IMR-90 (cell line): ENCODE results near the gene TANGO2. TPM values are rescaled to one million over a fixed set of nuclear protein-coding genes. Genes with fewer than 3 reads are reported as not detected.

Experiments used
- ATAC-seq: fragments of 200-7000 bp; cut with Tn5 transposase; 2 replicates; pipeline ENCODE4 v1.9.1; 2020; ENCODE audit warnings: low read depth, mild to moderate bottlenecking, moderate library complexity
- BruUV-seq: library from RNA; stranded (reverse); fragments of 400-500 nt; replicated peaks from 2 replicates; lab custom pipeline; 2021; lab: Mats Ljungman, UMichigan
- CTCF ChIA-PET: fragments of 300-600 bp; formaldehyde crosslinking; extraction: SDS; loops from one replicate; lab custom pipeline; 2021; ENCODE audit warnings: antibody characterized with exemption; lab: Yijun Ruan, JAX
- POLR2A ChIA-PET: fragments of 300-600 bp; sonication (Branson Sonifier 250); formaldehyde crosslinking; loops from one replicate; lab custom pipeline; 2022; ENCODE audit warnings: antibody characterized with exemption; ENCODE audit not compliant: unreplicated experiment; lab: Charles Lee
- DNase-seq: peaks from one replicate; pipeline ENCODE4 v3.0.0; 2013
- H2AFZ ChIP-seq: replicated peaks from 2 replicates; pipeline ENCODE3; 2013; ENCODE audit warnings: low read length, mild to moderate bottlenecking; ENCODE audit not compliant: poor library complexity
- H2AK5ac ChIP-seq: 2 replicates; pipeline ENCODE4 v1.6.1; 2013; ENCODE audit warnings: low read depth, low read length, inconsistent platforms
- H2AK9ac ChIP-seq: replicated peaks from 2 replicates; pipeline ENCODE3; 2013; ENCODE audit warnings: mild to moderate bottlenecking, low read depth, low read length, moderate library complexity; ENCODE audit not compliant: poor library complexity
- H2BK120ac ChIP-seq: 2 replicates; pipeline ENCODE4 v1.6.1; 2013; ENCODE audit warnings: low read depth, low read length, inconsistent platforms
- H2BK15ac ChIP-seq: 3 replicates; pipeline ENCODE4 v1.6.1; 2013; ENCODE audit warnings: low read depth, low read length, inconsistent platforms
- H2BK20ac ChIP-seq: 2 replicates; pipeline ENCODE4 v1.6.1; 2013; ENCODE audit warnings: low read depth, mild to moderate bottlenecking, inconsistent platforms, low read length, moderate library complexity
- H2BK5ac ChIP-seq: 2 replicates; pipeline ENCODE4 v1.6.1; 2013; ENCODE audit warnings: mild to moderate bottlenecking, low read depth, low read length, inconsistent platforms; ENCODE audit not compliant: poor library complexity, severe bottlenecking
- H3K14ac ChIP-seq: replicated peaks from 2 replicates; pipeline ENCODE4 v1.6.1; 2013; ENCODE audit warnings: low read depth, low read length, inconsistent platforms
- H3K18ac ChIP-seq: 2 replicates; pipeline ENCODE4 v1.6.1; 2013; ENCODE audit warnings: low read depth, low read length, control low read depth
- H3K23ac ChIP-seq: 2 replicates; pipeline ENCODE4 v1.6.1; 2013; ENCODE audit warnings: low read depth, low read length, inconsistent platforms
- H3K27ac ChIP-seq: 2 replicates; pipeline ENCODE4 v1.5.1; 2013; ENCODE audit warnings: mild to moderate bottlenecking, control low read depth, low read length; ENCODE audit not compliant: insufficient read depth
- H3K27me3 ChIP-seq: 2 replicates; pipeline ENCODE4 v1.6.1; 2013; ENCODE audit warnings: low read length; ENCODE audit not compliant: control insufficient read depth, insufficient read depth
- H3K36me3 ChIP-seq: 2 replicates; pipeline ENCODE4 v1.6.1; 2013; ENCODE audit warnings: low read length, mixed read lengths; ENCODE audit not compliant: control insufficient read depth, insufficient read depth
- H3K4ac ChIP-seq: 2 replicates; pipeline ENCODE4 v1.6.1; 2013; ENCODE audit warnings: low read depth, low read length, inconsistent platforms
- H3K4me1 ChIP-seq: 2 replicates; pipeline ENCODE4 v1.6.1; 2013; ENCODE audit warnings: low read length, mixed read lengths; ENCODE audit not compliant: control insufficient read depth, insufficient read depth
- H3K4me2 ChIP-seq: 2 replicates; pipeline ENCODE4 v1.6.1; 2013; ENCODE audit warnings: low read depth, mild to moderate bottlenecking, control low read depth, low read length, moderate library complexity
- H3K4me3 ChIP-seq: 2 replicates; pipeline ENCODE4 v1.5.1; 2013; ENCODE audit warnings: low read depth, mild to moderate bottlenecking, control low read depth, low read length, moderate library complexity; ENCODE audit not compliant: insufficient read depth
- H3K56ac ChIP-seq: 2 replicates; pipeline ENCODE4 v1.6.1; 2013; ENCODE audit warnings: low read length, inconsistent platforms; ENCODE audit not compliant: insufficient read depth; ENCODE audit errors: extremely low read depth
- H3K79me1 ChIP-seq, 2 experiments: 2 replicates each; pipeline ENCODE4 v1.6.1; 2013; ENCODE audit warnings: low read length in 2 of 2, inconsistent platforms in 1 of 2, low read depth in 1 of 2
- H3K9ac ChIP-seq: 2 replicates; pipeline ENCODE4 v1.6.1; 2013; ENCODE audit warnings: low read depth, low read length, control low read depth
- H3K9me1 ChIP-seq: 2 replicates; pipeline ENCODE4 v1.6.1; 2013; ENCODE audit warnings: low read length, inconsistent platforms; ENCODE audit not compliant: insufficient read depth
- H3K9me3 ChIP-seq: 2 replicates; pipeline ENCODE4 v1.6.1; 2013; ENCODE audit warnings: low read length; ENCODE audit not compliant: control insufficient read depth, insufficient read depth
- H4K20me1 ChIP-seq: 2 replicates; pipeline ENCODE4 v1.6.1; 2013; ENCODE audit warnings: low read length, inconsistent platforms; ENCODE audit not compliant: insufficient read depth
- H4K5ac ChIP-seq: 2 replicates; pipeline ENCODE4 v1.6.1; 2013; ENCODE audit warnings: mild to moderate bottlenecking, low read depth, low read length, control low read depth
- H4K8ac ChIP-seq, 2 experiments: 2 replicates each; pipeline ENCODE4 v1.6.1; 2013; ENCODE audit warnings: low read depth in 2 of 2, low read length in 2 of 2, control low read depth in 1 of 2, inconsistent platforms in 1 of 2
- H4K91ac ChIP-seq: 2 replicates; pipeline ENCODE4 v1.6.1; 2013; ENCODE audit warnings: low read depth, low read length, inconsistent platforms; ENCODE audit not compliant: insufficient read depth
- BHLHE40 ChIP-seq: fragments of 150-350 bp; IDR thresholded peaks from 2 replicates; pipeline ENCODE4 v1.6.1; 2016; ENCODE audit warnings: mild to moderate bottlenecking, low read depth, low read length
- CEBPB ChIP-seq: IDR thresholded peaks from 2 replicates; pipeline ENCODE4 v1.6.1; 2012; ENCODE audit warnings: low read depth, low read length, improper control_type of control experiment
- CHD1 ChIP-seq: IDR thresholded peaks from 2 replicates; pipeline ENCODE4 v1.6.1; 2012; ENCODE audit warnings: low read depth, low read length, improper control_type of control experiment
- CTCF ChIP-seq: conservative IDR thresholded peaks from 2 replicates; pipeline ENCODE4 v1.5.1; 2012; ENCODE audit warnings: mild to moderate bottlenecking, low read depth, low read length, improper control_type of control experiment
- FOS ChIP-seq: fragments of 150-350 bp; IDR thresholded peaks from 2 replicates; pipeline ENCODE4 v1.6.1; 2016; ENCODE audit warnings: low read depth, low read length
- MAFK ChIP-seq: IDR thresholded peaks from 2 replicates; pipeline ENCODE4 v1.6.1; 2012; ENCODE audit warnings: low read depth, low read length, improper control_type of control experiment
- MAZ ChIP-seq: IDR thresholded peaks from 2 replicates; pipeline ENCODE4 v1.6.1; 2012; ENCODE audit warnings: low read depth, mild to moderate bottlenecking, low read length, improper control_type of control experiment, moderate library complexity, borderline replicate concordance
- MXI1 ChIP-seq: IDR thresholded peaks from 2 replicates; pipeline ENCODE4 v1.6.1; 2012; ENCODE audit warnings: low read depth, mild to moderate bottlenecking, low read length, moderate library complexity, borderline replicate concordance
- NFE2L2 ChIP-seq: fragments of 150-350 bp; IDR thresholded peaks from 2 replicates; pipeline ENCODE4 v1.6.1; 2016; ENCODE audit warnings: low read depth, mild to moderate bottlenecking, low read length
- POLR2A ChIP-seq: IDR thresholded peaks from 2 replicates; pipeline ENCODE4 v1.6.1; 2012; ENCODE audit warnings: mild to moderate bottlenecking, low read depth, low read length
- RAD21 ChIP-seq: IDR thresholded peaks from 2 replicates; pipeline ENCODE4 v1.6.1; 2012; ENCODE audit warnings: low read length, improper control_type of control experiment
- RCOR1 ChIP-seq: IDR thresholded peaks from 2 replicates; pipeline ENCODE4 v1.6.1; 2012; ENCODE audit warnings: mild to moderate bottlenecking, low read length, improper control_type of control experiment; ENCODE audit not compliant: insufficient replicate concordance
- RFX5 ChIP-seq: IDR thresholded peaks from 2 replicates; pipeline ENCODE4 v1.8.0; 2012; ENCODE audit warnings: low read depth, mild to moderate bottlenecking, low read length, moderate library complexity
- SMC3 ChIP-seq: fragments of 150-350 bp; IDR thresholded peaks from 2 replicates; pipeline ENCODE4 v1.6.1; 2016; ENCODE audit warnings: low read depth, mild to moderate bottlenecking, antibody characterized with exemption, low read length, moderate library complexity
- USF2 ChIP-seq: fragments of 150-350 bp; IDR thresholded peaks from 2 replicates; pipeline ENCODE4 v1.6.1; 2017; ENCODE audit warnings: mild to moderate bottlenecking, antibody characterized with exemption, low read length, low read depth
- WGBS, 2 experiments: methylation state at CpG; one replicate each; pipeline versions ENCODE4 v1.1.5 to v1.1.7; 2013; ENCODE audit warnings: missing lambda C conversion rate in 2 of 2; ENCODE audit not compliant: insufficient read length in 1 of 2; ENCODE audit errors: extremely low coverage in 2 of 2; 5-methylcytosine and 5-hydroxymethylcytosine counted together
- dilution Hi-C: fragments of 300-500 bp; cut with HindIII; formaldehyde crosslinking; loops from one replicate; pipeline ENCODE4 v1.14.3; 2018; ENCODE audit warnings: low sequenced_read_pairs; ENCODE audit not compliant: unreplicated experiment
- in situ Hi-C: fragments of 300-500 bp; cut with MboI; formaldehyde crosslinking; loops from 3 replicates; pipeline ENCODE4 v1.14.3; 2019; ENCODE audit warnings: low sequenced_read_pairs, inconsistent platforms, mixed read lengths
- intact Hi-C: fragments of 100-400 bp; cut with micrococcal nuclease; formaldehyde crosslinking; loops from 2 replicates; pipeline ENCODE4 v1.10.0; 2022
- polyA plus RNA-seq, 3 experiments: library from polyadenylated mRNA; depleted of rRNA; stranded (reverse); fragments of >200 nt; gene quantifications; 2 replicates each; pipeline ENCODE4 v1.2.3, GENCODE V29; 2012; ENCODE audit warnings: low replicate concordance in 1 of 3
- total RNA-seq: library from RNA; depleted of rRNA; stranded (reverse); fragments of >200 nt; gene quantifications from 2 replicates; pipeline ENCODE4 v1.2.3, GENCODE V29; 2012
- TF ChIP-seq, protein P1 (sequence below): fragments of 150-350 bp; IDR thresholded peaks from 2 replicates; pipeline ENCODE4 v1.6.1; 2016; ENCODE audit warnings: low read depth, mild to moderate bottlenecking, low read length, moderate library complexity, borderline replicate concordance

The TANGO2 gene
- total and polyA plus RNA-seq, 2 of the 4 experiments (the other 2 are of a cell fraction) = 45.1 to 75.1 TPM

- dilution Hi-C loops = no loop called here
- no peak for TF ChIP-seq RCOR1
- TF ChIP-seq CEBPB = no peak
- no peak for TF ChIP-seq CHD1
- no peak for TF ChIP-seq RAD21
- TF ChIP-seq SMC3 = no peak
- TF ChIP-seq RFX5 = no peak
- TF ChIP-seq, protein P1, sequence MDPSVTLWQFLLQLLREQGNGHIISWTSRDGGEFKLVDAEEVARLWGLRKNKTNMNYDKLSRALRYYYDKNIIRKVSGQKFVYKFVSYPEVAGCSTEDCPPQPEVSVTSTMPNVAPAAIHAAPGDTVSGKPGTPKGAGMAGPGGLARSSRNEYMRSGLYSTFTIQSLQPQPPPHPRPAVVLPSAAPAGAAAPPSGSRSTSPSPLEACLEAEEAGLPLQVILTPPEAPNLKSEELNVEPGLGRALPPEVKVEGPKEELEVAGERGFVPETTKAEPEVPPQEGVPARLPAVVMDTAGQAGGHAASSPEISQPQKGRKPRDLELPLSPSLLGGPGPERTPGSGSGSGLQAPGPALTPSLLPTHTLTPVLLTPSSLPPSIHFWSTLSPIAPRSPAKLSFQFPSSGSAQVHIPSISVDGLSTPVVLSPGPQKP = no peak
- TF ChIP-seq MXI1 = no peak
- no peak for TF ChIP-seq FOS
- TF ChIP-seq NFE2L2 = no peak
- TF ChIP-seq MAFK = no peak
- no peak for TF ChIP-seq CTCF
- TF ChIP-seq MAZ = no peak
- TF ChIP-seq USF2 = no peak
- TF ChIP-seq BHLHE40 = no peak
- no peak for TF ChIP-seq POLR2A
- Histone ChIP-seq H3K18ac (no peak overlapping the region), H3K9me3 (no peaks in the 10 kb centered on the region), H3K23ac (no peak overlapping the region), H3K27me3 (no peaks in the 10 kb centered on the region), H3K14ac (no peak overlapping the region), H3K27ac (no peak overlapping the region), H4K91ac (no peak overlapping the region), H2AFZ (no peak overlapping the region), H3K36me3 (peaks cover 55% of the 10 kb centered on the region), H4K5ac (no peak overlapping the region), H3K4me1 (no peaks in the 10 kb centered on the region), H3K4ac (no peak overlapping the region), H2BK120ac (no peak overlapping the region), H3K9me1 (no peaks in the 10 kb centered on the region), H2BK20ac (no peak overlapping the region), H4K8ac (no peak overlapping the region), H2AK5ac (no peak overlapping the region), H4K20me1 (no peaks in the 10 kb centered on the region; the same call in 1 of the 2 replicates), H3K56ac (no peak overlapping the region), H2BK5ac (no peak overlapping the region), H2BK15ac (no peak overlapping the region), H3K4me3 (no peak overlapping the region), H3K4me2 (no peak overlapping the region), H2AK9ac (no peak overlapping the region), H3K9ac (no peak overlapping the region), H3K79me1 (peaks cover 5 to 12% of the 10 kb centered on the region in 2 experiments; a peak in 2 of 4 replicates)
- ChIA-PET CTCF (no interaction called here), POLR2A (no interaction called here)
- ATAC-seq (no peak), DNase-seq (no peak)
- intact Hi-C loops = no loop called here
- no TSS peak for BruUV-seq
- 88% methylated on average over 4 of the region's 16 CpGs; no CpG with 5 or more reads in 1 of the 2 experiments for WGBS, 2 experiments
- in situ Hi-C loops = no loop called here
Measured at GRCh38 chr22:20056696-20057386, 35.9 kb downstream of the TANGO2 start.
